ENCODE measurements around the gene SULT4A1.

DNA sequence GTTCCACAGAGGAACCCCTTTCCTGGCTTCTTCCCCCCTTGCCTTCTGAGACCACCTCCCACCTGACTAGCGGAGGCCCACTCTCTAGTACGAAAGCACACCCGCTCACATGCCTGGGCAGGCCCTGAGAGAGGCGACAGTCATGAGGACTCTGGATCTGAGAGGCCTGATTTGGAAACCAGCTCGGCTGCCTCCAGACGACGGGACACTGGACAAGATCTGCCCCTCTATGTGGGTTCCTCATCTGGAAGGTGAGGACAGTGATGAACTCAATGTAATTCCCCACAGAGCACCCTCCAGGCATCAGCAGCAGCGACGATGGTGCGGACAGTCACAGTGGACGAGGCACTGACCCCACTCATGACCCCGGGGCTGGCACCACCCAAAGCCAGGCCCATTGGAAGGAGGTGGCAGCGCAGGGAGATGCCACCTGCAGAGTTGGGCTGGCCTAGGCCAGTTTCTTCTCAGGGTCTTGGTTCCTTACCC lies 7.5 kb downstream of the SULT4A1 start:
- TF ChIP-seq, protein P1, sequence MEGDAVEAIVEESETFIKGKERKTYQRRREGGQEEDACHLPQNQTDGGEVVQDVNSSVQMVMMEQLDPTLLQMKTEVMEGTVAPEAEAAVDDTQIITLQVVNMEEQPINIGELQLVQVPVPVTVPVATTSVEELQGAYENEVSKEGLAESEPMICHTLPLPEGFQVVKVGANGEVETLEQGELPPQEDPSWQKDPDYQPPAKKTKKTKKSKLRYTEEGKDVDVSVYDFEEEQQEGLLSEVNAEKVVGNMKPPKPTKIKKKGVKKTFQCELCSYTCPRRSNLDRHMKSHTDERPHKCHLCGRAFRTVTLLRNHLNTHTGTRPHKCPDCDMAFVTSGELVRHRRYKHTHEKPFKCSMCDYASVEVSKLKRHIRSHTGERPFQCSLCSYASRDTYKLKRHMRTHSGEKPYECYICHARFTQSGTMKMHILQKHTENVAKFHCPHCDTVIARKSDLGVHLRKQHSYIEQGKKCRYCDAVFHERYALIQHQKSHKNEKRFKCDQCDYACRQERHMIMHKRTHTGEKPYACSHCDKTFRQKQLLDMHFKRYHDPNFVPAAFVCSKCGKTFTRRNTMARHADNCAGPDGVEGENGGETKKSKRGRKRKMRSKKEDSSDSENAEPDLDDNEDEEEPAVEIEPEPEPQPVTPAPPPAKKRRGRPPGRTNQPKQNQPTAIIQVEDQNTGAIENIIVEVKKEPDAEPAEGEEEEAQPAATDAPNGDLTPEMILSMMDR (IDR thresholded peaks at IDR 0.05; ENCODE audit: poor library complexity), result no peak
- TF ChIP-seq EZH2 (IDR thresholded peaks at IDR 0.05; ENCODE audit: borderline replicate concordance), result no peak

Data from hepatocyte (in vitro differentiated cells).